Lung (tissue), 12 donors: ENCODE results near the gene TTLL5. TPM values are rescaled to one million over a fixed set of nuclear protein-coding genes. Genes with fewer than 3 reads are reported as not detected.
A peak's percentile ranks its signal among the peaks of the same experiment; 100 is the strongest.

Experiments
- ATAC-seq: fragments of 200-7000 bp; cut with Tn5 transposase; one replicate; pipeline ENCODE4 v1.9.1; 2020; ENCODE audit warnings: moderate number of reproducible peaks; ENCODE audit not compliant: insufficient read depth, low FRiP score
- DNase-seq, 3 donors: peaks; one replicate each; pipeline ENCODE4 v3.0.0-alpha.2; 2013 to 2017
- H3K27ac ChIP-seq, 2 donors: one replicate each; pipeline ENCODE4 v1.5.1; 2013; ENCODE audit warnings: mild to moderate bottlenecking in 2 of 2, moderate library complexity in 2 of 2, control low read depth in 1 of 2, inconsistent platforms in 1 of 2, low read depth in 1 of 2, low read length in 1 of 2
- H3K27me3 ChIP-seq, 3 donors: one replicate each; pipeline ENCODE4 v1.5.1; 2013; ENCODE audit warnings: low read length in 2 of 3; ENCODE audit not compliant: control insufficient read depth in 3 of 3, insufficient read depth in 3 of 3
- H3K36me3 ChIP-seq, 4 donors: one replicate each; pipeline ENCODE4 v1.5.1; 2013; ENCODE audit warnings: low read length in 4 of 4, mild to moderate bottlenecking in 1 of 4, moderate library complexity in 1 of 4; ENCODE audit not compliant: control insufficient read depth in 4 of 4, insufficient read depth in 4 of 4
- H3K4me1 ChIP-seq, 5 donors: one replicate each; pipeline ENCODE4 v1.5.1; 2013; ENCODE audit warnings: low read length in 5 of 5, mild to moderate bottlenecking in 2 of 5, moderate library complexity in 1 of 5; ENCODE audit not compliant: control insufficient read depth in 5 of 5, insufficient read depth in 5 of 5
- H3K4me3 ChIP-seq: one replicate; pipeline ENCODE4 v1.5.1; 2013; ENCODE audit warnings: mild to moderate bottlenecking, control low read depth, moderate library complexity
- H3K9ac ChIP-seq, 2 donors: one replicate each; pipeline ENCODE4 v1.5.1; 2013; ENCODE audit warnings: low read length in 2 of 2, control low read depth in 1 of 2; ENCODE audit not compliant: insufficient read depth in 1 of 2
- H3K9me3 ChIP-seq, 4 donors: one replicate each; pipeline ENCODE4 v1.5.1; 2013; ENCODE audit warnings: low read length in 3 of 4, mild to moderate bottlenecking in 1 of 4, moderate library complexity in 1 of 4; ENCODE audit not compliant: control insufficient read depth in 4 of 4, insufficient read depth in 3 of 4
- WGBS, 2 donors: extraction: QIAGEN DNeasy Blood & Tissue Kit; methylation state at CpG; one replicate each; pipeline ENCODE4 v1.1.7; 2013; 5-methylcytosine and 5-hydroxymethylcytosine counted together
- polyA plus RNA-seq, 2 donors: library from polyadenylated mRNA; stranded (reverse); fragments of 200-250 nt; gene quantifications; one replicate each; pipeline ENCODE4 v1.2.1, GENCODE V29; 2013
- total RNA-seq, 2 donors: library from RNA; depleted of rRNA in 1 of 2; stranded (reverse); fragments of >200 nt in 1 of 2; gene quantifications; one replicate each; pipeline ENCODE4 v1.2.1, GENCODE V29; 2014 to 2021
- TF ChIP-seq, protein P1 (sequence below): IDR thresholded peaks from 2 replicates; pipeline ENCODE4 v1.5.1; 2012; ENCODE audit warnings: mild to moderate bottlenecking; ENCODE audit errors: control extremely low read depth, extremely low read depth
- donor health status: control.
- donor health status: control.
- donor health status: Bipolar disorder and iron deficiency.
- donor health status: healthy.
- donor health status: DM: yes; HTN: yes; CAD: no.

The TTLL5 gene
- total and polyA plus RNA-seq, 4 donors: 10.3 to 58.6 (median 28.8) TPM

DNA sequence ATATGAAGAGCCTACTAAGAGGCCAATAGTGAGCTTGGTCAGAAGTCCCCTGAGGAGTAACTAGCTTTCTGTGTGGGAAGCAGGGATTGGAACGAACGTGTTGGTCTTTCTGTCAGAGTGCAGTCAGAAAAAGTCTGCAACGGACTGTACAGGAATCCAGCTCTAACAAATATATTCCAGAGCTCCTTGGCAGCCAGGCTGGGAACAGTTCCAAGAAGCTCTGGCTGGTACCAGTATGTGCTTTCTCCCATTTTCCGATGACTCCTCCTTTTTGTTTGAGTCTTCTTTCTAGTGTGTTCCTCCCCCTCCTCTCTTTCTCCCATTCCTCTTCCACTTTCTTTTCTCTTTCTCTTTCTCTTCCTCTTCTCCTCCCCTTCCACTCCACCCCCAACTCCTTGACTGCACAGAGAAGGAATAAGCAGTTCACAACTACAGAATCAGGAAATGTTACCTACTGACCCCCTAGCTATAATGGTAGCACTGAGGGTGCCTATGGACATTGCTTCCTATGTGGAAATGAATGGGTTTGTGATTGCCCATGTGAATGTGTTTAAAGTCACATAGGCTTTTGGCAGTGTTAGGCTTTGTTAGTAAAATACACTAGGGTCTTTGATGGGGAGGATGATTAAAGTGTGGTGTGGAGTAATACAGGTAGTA lies 59.9 kb downstream of the TTLL5 start:
- peaks cover 2 to 20% (median 17%) of the 10 kb centered on the region in 5 donors for H3K4me1 ChIP-seq
- TF ChIP-seq, protein P1, sequence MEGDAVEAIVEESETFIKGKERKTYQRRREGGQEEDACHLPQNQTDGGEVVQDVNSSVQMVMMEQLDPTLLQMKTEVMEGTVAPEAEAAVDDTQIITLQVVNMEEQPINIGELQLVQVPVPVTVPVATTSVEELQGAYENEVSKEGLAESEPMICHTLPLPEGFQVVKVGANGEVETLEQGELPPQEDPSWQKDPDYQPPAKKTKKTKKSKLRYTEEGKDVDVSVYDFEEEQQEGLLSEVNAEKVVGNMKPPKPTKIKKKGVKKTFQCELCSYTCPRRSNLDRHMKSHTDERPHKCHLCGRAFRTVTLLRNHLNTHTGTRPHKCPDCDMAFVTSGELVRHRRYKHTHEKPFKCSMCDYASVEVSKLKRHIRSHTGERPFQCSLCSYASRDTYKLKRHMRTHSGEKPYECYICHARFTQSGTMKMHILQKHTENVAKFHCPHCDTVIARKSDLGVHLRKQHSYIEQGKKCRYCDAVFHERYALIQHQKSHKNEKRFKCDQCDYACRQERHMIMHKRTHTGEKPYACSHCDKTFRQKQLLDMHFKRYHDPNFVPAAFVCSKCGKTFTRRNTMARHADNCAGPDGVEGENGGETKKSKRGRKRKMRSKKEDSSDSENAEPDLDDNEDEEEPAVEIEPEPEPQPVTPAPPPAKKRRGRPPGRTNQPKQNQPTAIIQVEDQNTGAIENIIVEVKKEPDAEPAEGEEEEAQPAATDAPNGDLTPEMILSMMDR: no peak

DNA sequence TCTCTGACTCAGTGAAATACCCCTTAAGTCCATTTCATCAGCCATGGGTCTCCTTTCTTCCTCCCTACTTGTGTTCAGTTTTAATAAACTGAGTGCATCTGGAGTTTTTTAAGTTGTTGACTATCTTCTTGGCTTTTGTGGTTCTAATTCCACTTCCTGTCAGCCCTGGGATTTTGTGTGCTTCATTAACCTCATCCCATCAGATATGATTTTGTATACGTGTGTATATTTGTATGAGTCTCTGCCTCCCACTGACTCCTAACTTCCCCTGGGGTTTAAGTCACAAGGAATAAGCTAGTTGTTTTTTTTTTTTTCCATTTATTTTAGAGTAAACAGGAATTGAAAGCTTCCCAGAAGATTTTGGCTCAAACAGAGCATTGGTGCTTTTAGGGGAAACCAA lies 62.7 kb downstream of the TTLL5 start:
- H3K27ac ChIP-seq: peak overlapping the region in 1 of 2 donors; percentile 29
- no peak overlapping the region for H3K4me3 ChIP-seq
- H3K9me3 ChIP-seq: peaks cover 0 to 3% (median 0%) of the 10 kb centered on the region in 4 donors
- no peak for DNase-seq
- TF ChIP-seq, protein P1: no peak
- no peak overlapping the region for H3K9ac ChIP-seq
- peaks cover 4 to 21% (median 13%) of the 10 kb centered on the region in 4 donors for H3K36me3 ChIP-seq
- H3K4me1 ChIP-seq: peaks cover 2 to 16% (median 13%) of the 10 kb centered on the region in 5 donors
- H3K27me3 ChIP-seq: no peaks in the 10 kb centered on the region
- ATAC-seq: no peak
- WGBS, 2 donors: 33 to 41% methylated on average over 1 of the region's 1 CpG

More for the DNA sequence above, 59.9 kb downstream of the TTLL5 start:
- peak; percentile 73 to 92 (median 89) for DNase-seq
- Histone ChIP-seq H3K9ac (peak overlapping the region in 1 of 2 donors; percentile 26), H3K27ac (peak overlapping the region in 1 of 2 donors; percentile 5), H3K9me3 (no peaks in the 10 kb centered on the region), H3K4me3 (no peak overlapping the region), H3K27me3 (no peaks in the 10 kb centered on the region), H3K36me3 (peaks cover 4 to 23% (median 7%) of the 10 kb centered on the region in 4 donors)
- 24 to 48% methylated on average over 4 of the region's 4 CpGs for WGBS, 2 donors
- no peak for ATAC-seq

DNA sequence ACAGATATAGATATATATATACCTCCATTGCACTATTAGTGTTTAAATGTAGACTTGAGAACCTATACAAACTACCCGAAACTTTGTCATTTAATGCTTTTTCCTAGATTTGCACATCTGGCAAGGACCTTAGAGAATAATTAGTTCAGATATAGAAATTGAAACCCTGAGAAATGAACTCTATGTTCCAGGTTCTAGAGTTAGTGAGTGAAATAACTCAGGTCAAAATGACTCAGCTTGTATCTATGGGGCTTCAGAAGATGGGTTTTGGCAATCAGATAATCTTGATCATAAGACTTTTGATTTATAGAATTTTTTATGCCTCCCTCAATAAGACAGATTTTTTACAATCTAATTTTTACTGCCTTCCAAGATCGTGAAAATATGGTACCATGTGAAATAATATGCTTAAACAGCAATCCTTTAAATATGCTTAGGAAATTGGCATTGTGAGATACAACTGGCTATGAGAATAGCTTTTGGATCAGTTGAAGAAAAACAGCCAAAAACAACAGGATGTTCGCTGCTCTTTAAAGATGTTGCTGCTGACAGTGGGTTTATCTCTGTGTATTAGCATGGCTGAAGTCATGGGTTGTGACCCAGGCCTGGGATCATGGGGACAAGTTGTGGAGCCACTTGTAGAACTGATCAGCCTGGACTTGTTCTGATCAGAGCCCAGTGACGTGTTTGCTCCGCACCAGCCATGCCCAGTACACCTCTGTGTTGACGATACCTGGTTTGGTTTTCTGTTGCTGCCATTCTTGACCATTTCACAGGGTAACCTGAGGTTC lies 63.6 kb downstream of the TTLL5 start:
- Histone ChIP-seq H3K4me1 (peaks cover 2 to 16% (median 13%) of the 10 kb centered on the region in 5 donors), H3K27me3 (no peaks in the 10 kb centered on the region), H3K4me3 (no peak overlapping the region), H3K36me3 (peaks cover 4 to 18% (median 11%) of the 10 kb centered on the region in 4 donors), H3K9ac (no peak overlapping the region), H3K27ac (peak overlapping the region in 1 of 2 donors; percentile 62), H3K9me3 (peaks cover 0 to 3% (median 0%) of the 10 kb centered on the region in 4 donors)
- TF ChIP-seq, protein P1: no peak
- DNase-seq: no peak
- WGBS, 2 donors: 89 to 94% methylated on average over 6 of the region's 6 CpGs
- ATAC-seq: no peak
